ENCODE measurements around the gene BAIAP2. TPM values are rescaled to one million over a fixed set of nuclear protein-coding genes. Genes with fewer than 3 reads are reported as not detected.

BAIAP2 gene
- total RNA-seq, 1 experiment from 2014 or later, result not detected

- Histone ChIP-seq H3K27me3 (ENCODE audit: low read length) (no peaks in the 10 kb centered on the region), H3K9me3 (ENCODE audit: low read length) (no peaks in the 10 kb centered on the region), H3K4me3 (ENCODE audit: low read length) (no peak overlapping the region), H3K9me2 (replicated peaks; ENCODE audit: insufficient read depth, low read length) (no peaks in the 10 kb centered on the region), H3K9ac (ENCODE audit: low read length) (no peak overlapping the region), H2AFZ (ENCODE audit: low read length) (no peak overlapping the region), H4K20me1 (ENCODE audit: insufficient read depth, low read depth, low read length) (no peaks in the 10 kb centered on the region), H3K27ac (ENCODE audit: low read length) (no peak overlapping the region), H3K79me2 (ENCODE audit: low read length) (no peaks in the 10 kb centered on the region), H3K36me3 (ENCODE audit: insufficient read depth, low read length) (no peaks in the 10 kb centered on the region), H3K4me1 (ENCODE audit: low read length) (no peaks in the 10 kb centered on the region), H3K4me2 (ENCODE audit: low read depth, low read length, poor library complexity, severe bottlenecking) (no peak overlapping the region)
- DNase-seq, result no peak
These were observed 78.3 kb downstream of the BAIAP2 start for GRCh38 chr17:81113158-81113724.

DNA sequence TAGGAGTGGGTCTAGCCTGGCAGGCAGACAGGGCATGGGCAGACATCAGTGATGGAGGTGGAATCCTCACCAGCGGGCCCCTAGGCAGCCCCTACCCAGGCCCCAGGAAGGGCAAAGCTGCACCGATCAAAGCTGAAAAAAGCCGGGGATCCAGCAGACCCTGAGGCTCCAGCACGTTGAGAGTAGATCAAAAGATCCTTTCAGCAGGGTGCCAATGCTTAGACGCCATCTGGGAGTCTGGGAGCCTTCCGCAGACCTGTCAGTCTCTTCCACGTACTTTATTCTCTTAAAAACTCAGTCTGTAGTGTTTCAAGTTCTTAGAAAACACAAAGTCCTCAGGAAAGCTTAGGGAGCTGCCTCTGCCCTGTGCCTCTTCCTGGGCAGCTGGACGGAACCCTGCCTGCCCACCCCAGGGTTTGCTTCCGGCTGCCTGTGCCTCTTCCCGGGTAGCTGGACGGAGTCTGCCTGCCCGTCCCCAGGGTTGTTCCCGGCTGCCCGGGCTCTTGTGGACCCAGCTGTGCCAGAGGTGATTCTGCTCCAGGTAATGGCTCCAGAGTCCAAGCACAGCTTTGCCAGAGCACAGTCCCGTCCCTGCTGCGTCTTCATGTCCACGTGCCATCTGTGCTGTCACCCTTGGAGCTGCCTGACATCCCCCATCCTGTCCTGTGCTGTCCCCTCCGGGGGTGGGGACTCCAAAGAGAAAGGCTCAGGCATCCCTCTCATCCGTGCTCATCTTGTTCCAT is 79.6 kb downstream of the BAIAP2 start:
- DNase-seq, result no peak
- no peak overlapping the region for H3K9ac ChIP-seq (ENCODE audit: low read length)

GRCh38 chr17:81115219-81115618 is 80.3 kb downstream of the BAIAP2 start:
- Histone ChIP-seq H3K27me3 (ENCODE audit: low read length) (no peaks in the 10 kb centered on the region), H4K20me1 (ENCODE audit: insufficient read depth, low read depth, low read length) (no peaks in the 10 kb centered on the region), H2AFZ (ENCODE audit: low read length) (no peak overlapping the region), H3K9me2 (replicated peaks; ENCODE audit: insufficient read depth, low read length) (no peaks in the 10 kb centered on the region), H3K9ac (ENCODE audit: low read length) (no peak overlapping the region), H3K27ac (ENCODE audit: low read length) (no peak overlapping the region), H3K9me3 (ENCODE audit: low read length) (no peaks in the 10 kb centered on the region), H3K36me3 (ENCODE audit: insufficient read depth, low read length) (no peaks in the 10 kb centered on the region), H3K4me2 (ENCODE audit: low read depth, low read length, poor library complexity, severe bottlenecking) (no peak overlapping the region), H3K79me2 (ENCODE audit: low read length) (no peaks in the 10 kb centered on the region), H3K4me3 (ENCODE audit: low read length) (no peak overlapping the region), H3K4me1 (ENCODE audit: low read length) (no peaks in the 10 kb centered on the region)
- DNase-seq, result no peak

More for the DNA sequence above, 79.6 kb downstream of the BAIAP2 start:
- H3K4me2 ChIP-seq (ENCODE audit: low read depth, low read length, poor library complexity, severe bottlenecking), result no peak overlapping the region
- no peak overlapping the region for H3K4me3 ChIP-seq (ENCODE audit: low read length)
- H3K9me3 ChIP-seq (ENCODE audit: low read length), result no peaks in the 10 kb centered on the region
- H3K4me1 ChIP-seq (ENCODE audit: low read length), result no peaks in the 10 kb centered on the region
- H4K20me1 ChIP-seq (ENCODE audit: insufficient read depth, low read depth, low read length), result no peaks in the 10 kb centered on the region
- H3K36me3 ChIP-seq (ENCODE audit: insufficient read depth, low read length), result no peaks in the 10 kb centered on the region
- no peaks in the 10 kb centered on the region for H3K9me2 ChIP-seq (replicated peaks; ENCODE audit: insufficient read depth, low read length)
- no peak overlapping the region for H3K27ac ChIP-seq (ENCODE audit: low read length)
- H2AFZ ChIP-seq (ENCODE audit: low read length), result no peak overlapping the region
- H3K27me3 ChIP-seq (ENCODE audit: low read length), result no peaks in the 10 kb centered on the region
- no peaks in the 10 kb centered on the region for H3K79me2 ChIP-seq (ENCODE audit: low read length)

GRCh38 chr17:81115749-81116464 is 81.0 kb downstream of the BAIAP2 start:
- no peak overlapping the region for H3K27ac ChIP-seq (ENCODE audit: low read length)
- H3K9me3 ChIP-seq (ENCODE audit: low read length), result no peaks in the 10 kb centered on the region
- no peaks in the 10 kb centered on the region for H3K36me3 ChIP-seq (ENCODE audit: insufficient read depth, low read length)
- H3K79me2 ChIP-seq (ENCODE audit: low read length), result no peaks in the 10 kb centered on the region
- no peak overlapping the region for H3K4me3 ChIP-seq (ENCODE audit: low read length)
- no peaks in the 10 kb centered on the region for H3K27me3 ChIP-seq (ENCODE audit: low read length)
- no peak overlapping the region for H2AFZ ChIP-seq (ENCODE audit: low read length)
- no peaks in the 10 kb centered on the region for H3K4me1 ChIP-seq (ENCODE audit: low read length)
- no peaks in the 10 kb centered on the region for H3K9me2 ChIP-seq (replicated peaks; ENCODE audit: insufficient read depth, low read length)
- no peaks in the 10 kb centered on the region for H4K20me1 ChIP-seq (ENCODE audit: insufficient read depth, low read depth, low read length)
- no peak overlapping the region for H3K4me2 ChIP-seq (ENCODE audit: low read depth, low read length, poor library complexity, severe bottlenecking)
- no peak for DNase-seq
- H3K9ac ChIP-seq (ENCODE audit: low read length), result no peak overlapping the region

GRCh38 chr17:81116704-81117103 is 81.8 kb downstream of the BAIAP2 start:
- H3K4me1 ChIP-seq (ENCODE audit: low read length), result no peaks in the 10 kb centered on the region
- H3K27ac ChIP-seq (ENCODE audit: low read length), result no peak overlapping the region
- H3K27me3 ChIP-seq (ENCODE audit: low read length), result no peaks in the 10 kb centered on the region
- H4K20me1 ChIP-seq (ENCODE audit: insufficient read depth, low read depth, low read length), result no peaks in the 10 kb centered on the region
- no peak overlapping the region for H3K9ac ChIP-seq (ENCODE audit: low read length)
- no peaks in the 10 kb centered on the region for H3K9me3 ChIP-seq (ENCODE audit: low read length)
- no peak for DNase-seq
- H3K79me2 ChIP-seq (ENCODE audit: low read length), result no peaks in the 10 kb centered on the region
- no peak overlapping the region for H3K4me2 ChIP-seq (ENCODE audit: low read depth, low read length, poor library complexity, severe bottlenecking)
- H2AFZ ChIP-seq (ENCODE audit: low read length), result no peak overlapping the region
- no peaks in the 10 kb centered on the region for H3K36me3 ChIP-seq (ENCODE audit: insufficient read depth, low read length)
- H3K9me2 ChIP-seq (replicated peaks; ENCODE audit: insufficient read depth, low read length), result no peaks in the 10 kb centered on the region
- H3K4me3 ChIP-seq (ENCODE audit: low read length), result no peak overlapping the region

DNA sequence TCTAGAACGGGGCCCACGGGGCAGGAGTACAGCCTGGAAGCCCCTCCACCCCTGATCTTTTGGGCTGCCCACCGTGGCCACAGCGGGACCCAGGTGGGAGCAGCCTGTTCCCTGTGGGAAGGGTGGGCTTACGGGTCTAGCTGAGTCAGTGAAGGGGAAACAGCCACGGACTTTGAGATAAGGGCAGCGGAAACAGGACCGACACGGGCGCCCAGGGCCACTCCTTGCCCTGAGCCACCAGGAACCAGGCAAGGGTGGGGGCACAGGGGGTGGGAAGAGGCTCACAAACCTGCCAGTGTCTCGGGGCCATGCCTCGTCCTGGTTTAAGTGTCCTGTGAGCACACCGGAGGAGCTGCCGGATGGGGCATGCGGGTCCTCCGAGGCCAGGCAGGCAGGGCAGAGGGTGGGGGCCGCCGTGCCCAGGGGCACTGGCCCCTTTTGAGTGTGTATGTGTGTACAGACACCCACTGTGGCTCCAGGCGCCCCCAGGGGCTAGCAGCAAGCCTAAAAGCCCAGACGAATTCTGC is 82.8 kb downstream of the BAIAP2 start:
- Histone ChIP-seq H3K9me2 (replicated peaks; ENCODE audit: insufficient read depth, low read length) (no peaks in the 10 kb centered on the region), H2AFZ (ENCODE audit: low read length) (no peak overlapping the region), H3K9ac (ENCODE audit: low read length) (no peak overlapping the region), H3K4me1 (ENCODE audit: low read length) (no peaks in the 10 kb centered on the region), H3K36me3 (ENCODE audit: insufficient read depth, low read length) (no peaks in the 10 kb centered on the region), H3K4me3 (ENCODE audit: low read length) (no peak overlapping the region), H3K27ac (ENCODE audit: low read length) (no peak overlapping the region), H3K4me2 (ENCODE audit: low read depth, low read length, poor library complexity, severe bottlenecking) (no peak overlapping the region), H3K27me3 (ENCODE audit: low read length) (no peaks in the 10 kb centered on the region), H3K9me3 (ENCODE audit: low read length) (no peaks in the 10 kb centered on the region), H4K20me1 (ENCODE audit: insufficient read depth, low read depth, low read length) (no peaks in the 10 kb centered on the region), H3K79me2 (ENCODE audit: low read length) (no peaks in the 10 kb centered on the region)
- no peak for DNase-seq

- Histone ChIP-seq H2AFZ (ENCODE audit: low read length) (no peak overlapping the region), H3K27ac (ENCODE audit: low read length) (no peak overlapping the region), H3K9ac (ENCODE audit: low read length) (no peak overlapping the region), H3K79me2 (ENCODE audit: low read length) (no peaks in the 10 kb centered on the region), H3K36me3 (ENCODE audit: insufficient read depth, low read length) (no peaks in the 10 kb centered on the region), H4K20me1 (ENCODE audit: insufficient read depth, low read depth, low read length) (no peaks in the 10 kb centered on the region), H3K9me2 (replicated peaks; ENCODE audit: insufficient read depth, low read length) (no peaks in the 10 kb centered on the region), H3K4me3 (ENCODE audit: low read length) (no peak overlapping the region), H3K4me1 (ENCODE audit: low read length) (no peaks in the 10 kb centered on the region), H3K9me3 (ENCODE audit: low read length) (no peaks in the 10 kb centered on the region), H3K4me2 (ENCODE audit: low read depth, low read length, poor library complexity, severe bottlenecking) (no peak overlapping the region), H3K27me3 (ENCODE audit: low read length) (no peaks in the 10 kb centered on the region)
- no peak for DNase-seq
These were observed 83.6 kb downstream of the BAIAP2 start for GRCh38 chr17:81118308-81119221.

All from Karpas-422 (cell line).